ENCODE results near the gene KIFC1. TPM values are rescaled to one million over a fixed set of nuclear protein-coding genes. Genes with fewer than 3 reads are reported as not detected.

KIFC1 gene
- total RNA-seq, 1 experiment from 2014 or later: 128 TPM

GRCh38 chr6:33443025-33443424 lies 51.4 kb downstream of the KIFC1 start:
- no peak for DNase-seq (ENCODE audit: low read depth)

DNA sequence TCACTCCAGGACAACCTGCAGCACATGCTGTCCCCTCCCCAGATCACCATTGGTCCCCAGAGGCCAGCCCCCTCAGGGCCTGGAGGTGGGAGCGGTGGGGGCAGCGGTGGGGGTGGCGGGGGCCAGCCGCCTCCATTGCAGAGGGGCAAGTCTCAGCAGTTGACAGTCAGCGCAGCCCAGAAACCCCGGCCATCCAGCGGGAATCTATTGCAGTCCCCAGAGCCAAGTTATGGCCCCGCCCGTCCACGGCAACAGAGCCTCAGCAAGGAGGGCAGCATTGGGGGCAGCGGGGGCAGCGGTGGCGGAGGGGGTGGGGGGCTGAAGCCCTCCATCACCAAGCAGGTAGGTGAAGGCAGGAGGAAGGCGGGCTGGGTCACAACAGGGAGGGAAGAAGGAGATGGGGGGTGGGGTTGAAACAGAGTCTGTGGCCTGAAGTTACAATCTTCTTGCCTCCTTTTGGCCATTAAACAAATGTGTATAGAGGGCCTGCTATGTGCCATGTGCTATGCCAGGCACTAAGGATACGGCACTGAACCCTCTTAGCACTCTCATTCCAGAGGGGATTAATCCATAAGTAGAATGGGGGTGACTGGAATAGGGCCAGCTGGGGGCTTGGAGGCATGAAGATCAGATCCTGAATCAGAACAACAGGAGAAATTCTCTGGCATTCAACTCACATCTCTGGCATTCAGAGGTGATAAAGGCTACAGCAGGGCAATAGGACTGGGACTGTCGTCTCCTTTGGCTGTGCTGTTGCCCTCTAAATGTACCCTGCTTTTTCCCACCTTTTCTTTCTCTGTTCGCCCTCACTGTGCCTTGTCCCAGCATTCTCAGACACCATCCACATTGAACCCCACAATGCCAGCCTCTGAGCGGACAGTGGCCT lies 52.2 kb downstream of the KIFC1 start:
- DNase-seq (ENCODE audit: low read depth): no peak

GRCh38 chr6:33445119-33445603 lies 53.5 kb downstream of the KIFC1 start:
- DNase-seq (ENCODE audit: low read depth): no peak

- DNase-seq (ENCODE audit: low read depth): no peak
Observed at GRCh38 chr6:33446356-33446755, 54.7 kb downstream of the KIFC1 start.

DNA sequence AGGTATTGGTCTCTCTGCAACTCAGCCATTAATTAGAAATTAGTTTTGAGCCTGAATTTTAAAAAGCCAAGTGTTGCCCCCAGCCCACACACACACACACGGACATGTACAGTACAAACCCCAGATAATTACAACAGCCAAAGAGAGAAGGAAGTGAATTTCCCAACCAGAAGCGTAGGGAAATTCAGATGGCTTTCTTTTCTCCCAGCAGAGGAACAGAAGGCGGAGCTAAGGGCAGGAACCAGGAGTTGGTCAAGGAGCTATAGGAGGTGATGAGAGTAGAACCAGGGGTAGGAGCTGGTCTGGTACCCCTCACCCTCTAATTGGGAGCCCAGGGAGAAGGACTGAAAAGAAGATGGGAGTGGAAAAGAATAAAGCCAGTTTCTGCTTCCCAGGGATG lies 58.8 kb downstream of the KIFC1 start:
- DNase-seq (ENCODE audit: low read depth): no peak

- DNase-seq (ENCODE audit: low read depth): no peak
Observed at GRCh38 chr6:33451606-33452005, 60.0 kb downstream of the KIFC1 start.

GRCh38 chr6:33452496-33452895 lies 60.9 kb downstream of the KIFC1 start:
- DNase-seq (ENCODE audit: low read depth): no peak

DNA sequence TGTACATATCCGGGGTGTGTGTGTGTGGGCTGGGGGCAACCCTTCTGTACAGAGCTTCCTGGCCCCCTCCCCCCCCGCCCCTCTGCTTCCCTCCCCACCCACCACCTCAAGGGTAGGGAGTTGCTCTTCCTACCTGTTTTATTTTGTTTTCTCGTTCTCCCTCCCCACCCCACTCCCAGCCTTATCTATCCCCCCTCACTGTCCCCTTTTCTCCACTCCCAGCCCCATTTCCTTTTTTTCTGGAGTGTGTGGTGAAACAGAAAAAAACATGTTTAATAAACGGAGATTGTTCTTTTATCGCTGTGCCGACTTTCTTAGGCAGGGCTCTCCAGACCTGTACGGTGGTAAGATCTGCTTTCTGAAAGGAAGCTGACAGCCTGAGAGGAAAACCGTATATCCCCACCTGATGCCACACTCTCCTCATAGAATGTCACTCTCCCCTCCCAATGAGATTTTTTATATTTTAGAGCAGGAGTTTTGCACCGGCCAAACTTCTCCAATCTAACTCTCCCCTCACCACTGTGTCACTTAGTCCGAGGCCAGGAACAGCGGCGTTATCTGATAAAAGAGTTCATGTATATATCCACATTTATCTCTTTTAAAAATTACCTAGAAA lies 61.9 kb downstream of the KIFC1 start:
- no peak for DNase-seq (ENCODE audit: low read depth)

DNA sequence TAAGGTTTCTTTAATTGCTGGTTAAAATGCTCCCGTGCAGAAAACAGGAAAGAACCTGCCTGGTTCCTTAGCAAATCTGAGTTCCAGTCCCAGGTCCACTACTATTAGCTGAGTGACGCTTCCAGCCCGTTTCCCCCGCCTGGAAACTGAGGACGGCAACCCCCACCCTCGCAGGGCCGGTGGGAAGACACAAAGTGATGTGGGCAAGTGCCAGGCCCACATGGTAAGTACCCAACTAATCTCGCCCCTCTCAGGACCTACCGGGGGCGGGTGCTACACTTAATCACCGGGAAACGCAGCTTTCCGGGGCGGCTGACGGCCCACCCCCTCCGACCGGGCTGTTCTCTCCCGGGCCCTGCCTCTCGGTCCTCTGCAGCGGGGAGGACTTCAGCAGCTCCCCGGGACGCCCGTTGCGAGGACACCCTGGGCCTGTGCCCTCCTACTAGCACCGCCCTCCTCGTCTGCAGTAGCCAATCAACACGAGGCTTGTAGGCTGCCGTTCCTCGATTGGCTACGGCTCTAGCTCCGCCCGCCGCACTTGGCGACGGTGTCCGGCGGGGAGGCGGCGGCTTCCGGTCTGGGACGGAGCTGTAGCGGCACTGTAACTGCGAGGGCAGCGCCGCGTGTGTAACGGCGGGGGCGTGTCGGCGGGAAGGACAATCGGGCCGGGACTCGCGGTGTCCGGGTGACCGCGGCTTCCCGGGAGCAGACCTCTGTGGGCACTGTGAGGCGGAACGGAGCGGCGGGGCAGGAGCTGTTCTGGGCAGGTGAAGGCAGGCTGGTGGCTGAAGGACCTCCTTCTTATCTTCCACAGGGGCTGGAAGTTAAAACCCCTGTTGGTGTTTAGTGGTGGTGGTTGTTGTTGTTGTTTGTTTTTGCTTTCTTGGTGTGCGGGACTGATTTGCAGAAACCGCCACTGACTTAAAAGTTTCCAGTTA lies 62.7 kb downstream of the KIFC1 start, which contains the start of gene ZBTB9:
ZBTB9 (plus strand) TSS at position 568 of the 938 bp plus-strand sequence. CDS start 525 bp downstream, outside the sequence.
- DNase-seq (ENCODE audit: low read depth): peak; percentile 96

DNA sequence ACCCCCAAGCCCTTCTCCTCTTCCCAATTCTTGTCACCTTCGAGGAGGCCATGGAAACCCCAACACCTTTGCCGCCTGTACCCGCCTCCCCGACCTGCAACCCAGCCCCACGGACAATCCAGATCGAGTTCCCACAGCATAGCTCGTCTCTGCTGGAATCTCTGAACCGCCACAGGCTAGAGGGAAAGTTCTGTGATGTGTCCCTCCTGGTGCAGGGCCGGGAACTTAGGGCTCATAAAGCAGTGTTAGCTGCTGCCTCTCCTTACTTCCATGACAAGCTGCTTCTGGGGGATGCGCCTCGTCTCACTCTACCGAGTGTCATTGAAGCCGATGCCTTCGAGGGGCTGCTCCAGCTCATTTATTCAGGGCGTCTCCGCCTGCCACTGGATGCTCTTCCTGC lies 63.4 kb downstream of the KIFC1 start:
- DNase-seq (ENCODE audit: low read depth): no peak

DNA sequence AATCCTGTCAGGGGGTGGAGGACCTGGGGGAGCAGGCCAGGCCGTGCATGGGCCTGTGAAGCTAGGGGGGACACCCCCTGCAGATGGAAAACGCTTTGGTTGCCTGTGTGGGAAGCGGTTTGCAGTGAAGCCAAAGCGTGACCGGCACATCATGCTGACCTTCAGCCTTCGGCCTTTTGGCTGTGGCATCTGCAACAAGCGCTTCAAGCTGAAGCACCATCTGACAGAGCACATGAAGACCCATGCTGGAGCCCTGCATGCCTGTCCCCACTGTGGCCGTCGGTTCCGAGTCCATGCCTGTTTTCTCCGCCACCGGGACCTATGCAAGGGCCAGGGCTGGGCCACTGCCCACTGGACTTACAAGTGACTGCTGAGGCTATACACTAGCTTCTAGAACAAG lies 64.5 kb downstream of the KIFC1 start:
- DNase-seq (ENCODE audit: low read depth): no peak

- no peak for DNase-seq (ENCODE audit: low read depth)
Observed at GRCh38 chr6:33458676-33459075, 67.1 kb downstream of the KIFC1 start.

DNA sequence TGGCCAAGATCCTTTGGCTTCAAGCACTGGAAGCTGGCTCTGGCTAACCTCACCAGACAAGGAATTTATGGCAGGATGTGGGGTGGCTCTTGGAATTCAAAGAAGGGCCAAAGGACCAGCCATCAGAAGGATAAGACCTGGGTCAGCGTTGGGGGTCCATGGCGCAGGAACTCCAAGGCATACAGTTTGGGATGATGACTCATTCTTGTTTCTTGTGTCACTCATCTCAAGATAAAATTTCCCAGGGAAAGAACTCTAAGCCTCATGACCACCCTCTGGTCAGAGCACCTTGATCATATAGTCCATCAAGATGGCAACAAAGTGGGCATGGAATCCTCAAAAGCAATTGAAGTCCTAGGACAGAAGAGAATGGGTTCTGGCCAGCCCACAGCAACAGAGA lies 67.6 kb downstream of the KIFC1 start:
- no peak for DNase-seq (ENCODE audit: low read depth)

Other genes with a start within 250 kb of the KIFC1 start
- 0.12 TPM in 1 of 2 replicates, not detected in the other for gene COL11A2, start 199.4 kb upstream of the KIFC1 start, total RNA-seq (2014; rRNA removed; shearing (Covaris generic))
- gene RXRB, start 191.2 kb upstream of the KIFC1 start, total RNA-seq (2014; rRNA removed; shearing (Covaris generic)): 14.4 and 15.4 TPM in 2 replicates
- gene SLC39A7, start 191.0 kb upstream of the KIFC1 start, total RNA-seq (2014; rRNA removed; shearing (Covaris generic)): 58.0 and 77.2 TPM in 2 replicates
- 3.2 and 3.4 TPM in 2 replicates for gene HSD17B8, start 187.2 kb upstream of the KIFC1 start, total RNA-seq (2014; rRNA removed; shearing (Covaris generic))
- 26.6 and 30.0 TPM in 2 replicates for gene RING1, start 183.3 kb upstream of the KIFC1 start, total RNA-seq (2014; rRNA removed; shearing (Covaris generic))
- gene VPS52, start 119.9 kb upstream of the KIFC1 start, total RNA-seq (2014; rRNA removed; shearing (Covaris generic)): 30.7 and 43.1 TPM in 2 replicates
- 3,254 and 3,442 TPM in 2 replicates for gene RPS18, start 119.7 kb upstream of the KIFC1 start, total RNA-seq (2014; rRNA removed; shearing (Covaris generic))
- gene B3GALT4, start 114.7 kb upstream of the KIFC1 start, total RNA-seq (2014; rRNA removed; shearing (Covaris generic)): 2.0 TPM in 2 replicates
- gene WDR46, start 102.6 kb upstream of the KIFC1 start, total RNA-seq (2014; rRNA removed; shearing (Covaris generic)): 106 and 109 TPM in 2 replicates
- gene PFDN6, start 102.2 kb upstream of the KIFC1 start, total RNA-seq (2014; rRNA removed; shearing (Covaris generic)): 76.7 and 134 TPM in 2 replicates
- gene RGL2, start 92.9 kb upstream of the KIFC1 start, total RNA-seq (2014; rRNA removed; shearing (Covaris generic)): 24.3 and 27.5 TPM in 2 replicates
- 77.1 and 79.9 TPM in 2 replicates for gene TAPBP, start 77.7 kb upstream of the KIFC1 start, total RNA-seq (2014; rRNA removed; shearing (Covaris generic))
- 10.7 TPM in 2 replicates for gene ZBTB22, start 74.1 kb upstream of the KIFC1 start, total RNA-seq (2014; rRNA removed; shearing (Covaris generic))
- gene DAXX, start 68.9 kb upstream of the KIFC1 start, total RNA-seq (2014; rRNA removed; shearing (Covaris generic)): 51.8 and 54.8 TPM in 2 replicates
- gene PHF1, start 19.2 kb downstream of the KIFC1 start, total RNA-seq (2014; rRNA removed; shearing (Covaris generic)): 23.2 and 23.5 TPM in 2 replicates
- gene CUTA, start 26.3 kb downstream of the KIFC1 start, total RNA-seq (2014; rRNA removed; shearing (Covaris generic)): 250 and 282 TPM in 2 replicates
- gene SYNGAP1, start 28.2 kb downstream of the KIFC1 start, total RNA-seq (2014; rRNA removed; shearing (Covaris generic)): 1.4 and 2.4 TPM in 2 replicates
- gene ZBTB9, start 62.8 kb downstream of the KIFC1 start, total RNA-seq (2014; rRNA removed; shearing (Covaris generic)): 7.4 and 7.5 TPM in 2 replicates
- gene BAK1, start 188.5 kb downstream of the KIFC1 start, total RNA-seq (2014; rRNA removed; shearing (Covaris generic)): 26.4 and 34.8 TPM in 2 replicates
- 24.4 and 27.9 TPM in 2 replicates for gene ITPR3, start 229.5 kb downstream of the KIFC1 start, total RNA-seq (2014; rRNA removed; shearing (Covaris generic))

All from RPMI7951 (cell line).